ENCODE measurements around the gene TNNT1.

Gene TNNT1

GRCh38 chr19:55136399-55137102, 12.5 kb downstream of the TNNT1 start:
- H3K4me1 ChIP-seq (ENCODE audit: control insufficient read depth, insufficient read depth, low read length, unreplicated experiment), result no peaks in the 10 kb centered on the region
- H2AFZ ChIP-seq (ENCODE audit: low read length, unreplicated experiment), result no peak overlapping the region
- H3K27ac ChIP-seq (ENCODE audit: low read depth, low read length), result no peak overlapping the region
- no peaks in the 10 kb centered on the region for H3K79me2 ChIP-seq (ENCODE audit: control insufficient read depth, insufficient read depth, low read length, unreplicated experiment)
- H3K27me3 ChIP-seq (ENCODE audit: insufficient read depth, low read length), result no peaks in the 10 kb centered on the region
- H3K4me3 ChIP-seq (ENCODE audit: low read depth, low read length), result no peak overlapping the region
- no peaks in the 10 kb centered on the region for H3K36me3 ChIP-seq (ENCODE audit: insufficient read depth, low read length)

- Histone ChIP-seq H3K27ac (ENCODE audit: low read depth, low read length) (no peak overlapping the region), H3K27me3 (ENCODE audit: insufficient read depth, low read length) (no peaks in the 10 kb centered on the region), H3K4me1 (ENCODE audit: control insufficient read depth, insufficient read depth, low read length, unreplicated experiment) (no peaks in the 10 kb centered on the region), H3K4me3 (ENCODE audit: low read depth, low read length) (no peak overlapping the region), H3K36me3 (ENCODE audit: insufficient read depth, low read length) (no peaks in the 10 kb centered on the region), H2AFZ (ENCODE audit: low read length, unreplicated experiment) (no peak overlapping the region), H3K79me2 (ENCODE audit: control insufficient read depth, insufficient read depth, low read length, unreplicated experiment) (no peaks in the 10 kb centered on the region)
These were observed 14.3 kb downstream of the TNNT1 start for GRCh38 chr19:55134736-55135135.

- H3K4me3 ChIP-seq (ENCODE audit: low read depth, low read length), result no peak overlapping the region
- no peaks in the 10 kb centered on the region for H3K79me2 ChIP-seq (ENCODE audit: control insufficient read depth, insufficient read depth, low read length, unreplicated experiment)
- no peaks in the 10 kb centered on the region for H3K36me3 ChIP-seq (ENCODE audit: insufficient read depth, low read length)
- H3K4me1 ChIP-seq (ENCODE audit: control insufficient read depth, insufficient read depth, low read length, unreplicated experiment), result no peaks in the 10 kb centered on the region
- no peaks in the 10 kb centered on the region for H3K27me3 ChIP-seq (ENCODE audit: insufficient read depth, low read length)
- no peak overlapping the region for H2AFZ ChIP-seq (ENCODE audit: low read length, unreplicated experiment)
- no peak overlapping the region for H3K27ac ChIP-seq (ENCODE audit: low read depth, low read length)
These were observed 15.2 kb downstream of the TNNT1 start for GRCh38 chr19:55133639-55134444.

GRCh38 chr19:55132453-55133129, 16.4 kb downstream of the TNNT1 start:
- Histone ChIP-seq H2AFZ (ENCODE audit: low read length, unreplicated experiment) (no peak overlapping the region), H3K4me1 (ENCODE audit: control insufficient read depth, insufficient read depth, low read length, unreplicated experiment) (no peaks in the 10 kb centered on the region), H3K27ac (ENCODE audit: low read depth, low read length) (no peak overlapping the region), H3K36me3 (ENCODE audit: insufficient read depth, low read length) (no peaks in the 10 kb centered on the region), H3K4me3 (ENCODE audit: low read depth, low read length) (no peak overlapping the region), H3K79me2 (ENCODE audit: control insufficient read depth, insufficient read depth, low read length, unreplicated experiment) (no peaks in the 10 kb centered on the region), H3K27me3 (ENCODE audit: insufficient read depth, low read length) (no peaks in the 10 kb centered on the region)

DNA sequence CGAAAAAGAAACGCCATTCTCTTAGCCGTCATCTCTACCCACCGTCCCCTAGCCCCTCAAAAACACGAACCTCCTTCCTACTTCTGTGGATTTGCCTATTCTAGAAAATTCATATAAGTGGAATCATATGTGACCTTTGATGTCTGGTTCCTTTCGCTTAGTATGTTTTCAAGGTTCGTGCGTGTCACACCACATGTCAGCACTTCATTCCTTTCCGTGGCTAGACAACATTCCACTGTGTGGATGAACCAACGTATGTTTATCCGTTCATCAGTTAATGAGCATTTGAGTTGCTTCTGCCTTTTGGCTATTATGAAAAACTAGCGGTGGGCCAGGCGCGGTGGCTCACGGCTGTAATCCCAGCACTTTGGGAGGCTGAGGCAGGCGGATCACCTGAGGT, 17.6 kb downstream of the TNNT1 start:
- H2AFZ ChIP-seq (ENCODE audit: low read length, unreplicated experiment), result no peak overlapping the region
- no peak overlapping the region for H3K4me3 ChIP-seq (ENCODE audit: low read depth, low read length)
- no peaks in the 10 kb centered on the region for H3K27me3 ChIP-seq (ENCODE audit: insufficient read depth, low read length)
- no peak overlapping the region for H3K27ac ChIP-seq (ENCODE audit: low read depth, low read length)
- no peaks in the 10 kb centered on the region for H3K36me3 ChIP-seq (ENCODE audit: insufficient read depth, low read length)
- H3K79me2 ChIP-seq (ENCODE audit: control insufficient read depth, insufficient read depth, low read length, unreplicated experiment), result no peaks in the 10 kb centered on the region
- H3K4me1 ChIP-seq (ENCODE audit: control insufficient read depth, insufficient read depth, low read length, unreplicated experiment), result no peaks in the 10 kb centered on the region

- peaks cover 32% of the 10 kb centered on the region for H3K79me2 ChIP-seq (ENCODE audit: control insufficient read depth, insufficient read depth, low read length, unreplicated experiment)
- H3K4me3 ChIP-seq (ENCODE audit: low read depth, low read length), result no peak overlapping the region
- no peaks in the 10 kb centered on the region for H3K27me3 ChIP-seq (ENCODE audit: insufficient read depth, low read length)
- no peak overlapping the region for H3K27ac ChIP-seq (ENCODE audit: low read depth, low read length)
- no peaks in the 10 kb centered on the region for H3K36me3 ChIP-seq (ENCODE audit: insufficient read depth, low read length)
- no peak overlapping the region for H2AFZ ChIP-seq (ENCODE audit: low read length, unreplicated experiment)
- peaks cover 15% of the 10 kb centered on the region for H3K4me1 ChIP-seq (ENCODE audit: control insufficient read depth, insufficient read depth, low read length, unreplicated experiment)
These were observed 30.0 kb downstream of the TNNT1 start for GRCh38 chr19:55119053-55119452.

GRCh38 chr19:55118401-55118991, 30.5 kb downstream of the TNNT1 start:
- Histone ChIP-seq H3K36me3 (ENCODE audit: insufficient read depth, low read length) (no peaks in the 10 kb centered on the region), H2AFZ (ENCODE audit: low read length, unreplicated experiment) (peak overlapping the region; percentile 79), H3K4me1 (ENCODE audit: control insufficient read depth, insufficient read depth, low read length, unreplicated experiment) (peaks cover 16% of the 10 kb centered on the region), H3K27ac (ENCODE audit: low read depth, low read length) (peak overlapping the region; percentile 39; the same call in 1 of the 2 replicates), H3K79me2 (ENCODE audit: control insufficient read depth, insufficient read depth, low read length, unreplicated experiment) (peaks cover 38% of the 10 kb centered on the region), H3K27me3 (ENCODE audit: insufficient read depth, low read length) (no peaks in the 10 kb centered on the region), H3K4me3 (ENCODE audit: low read depth, low read length) (peak overlapping the region; percentile 77)

DNA sequence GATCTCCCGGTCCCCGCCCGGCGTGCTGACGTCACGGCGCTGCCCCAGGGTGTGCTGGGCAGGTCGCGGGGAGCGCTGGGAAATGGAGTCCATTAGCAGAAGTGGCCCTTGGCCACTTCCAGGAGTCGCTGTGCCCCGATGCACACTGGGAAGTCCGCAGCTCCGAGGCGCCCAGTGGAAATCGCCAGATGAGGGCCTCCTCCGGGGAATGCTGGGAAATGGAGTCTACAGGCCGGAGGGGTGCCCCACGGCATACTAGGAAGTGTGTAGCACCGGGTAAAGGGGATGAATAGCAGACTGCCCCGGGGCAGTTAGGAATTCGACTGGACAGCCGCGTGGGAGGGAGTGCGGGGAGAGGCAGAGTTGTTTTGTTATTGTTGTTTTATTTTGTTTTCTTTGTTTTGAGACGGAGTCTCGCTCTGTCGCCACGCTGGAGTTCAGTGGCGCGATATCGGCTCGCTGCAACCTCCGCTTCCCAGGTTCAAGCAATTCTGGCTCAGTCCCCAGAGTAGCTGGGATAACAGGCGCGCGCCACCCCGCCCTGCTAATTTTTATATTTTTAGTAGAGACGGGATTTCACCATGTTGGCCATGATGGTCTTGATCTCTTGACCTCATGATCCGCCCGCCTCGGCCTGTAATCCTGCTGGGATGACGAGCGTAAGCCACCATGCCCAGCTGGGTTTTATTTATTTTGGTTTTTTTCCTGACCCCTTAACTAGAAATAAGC, 31.2 kb downstream of the TNNT1 start:
- peaks cover 44% of the 10 kb centered on the region for H3K79me2 ChIP-seq (ENCODE audit: control insufficient read depth, insufficient read depth, low read length, unreplicated experiment)

GRCh38 chr19:55116859-55117662, 31.9 kb downstream of the TNNT1 start, which contains the start of gene PPP1R12C:
PPP1R12C (minus strand) TSS chr19:55117637; CDS start chr19:55117543, 94 bp downstream.
- Histone ChIP-seq H3K4me1 (ENCODE audit: control insufficient read depth, insufficient read depth, low read length, unreplicated experiment) (peaks cover 16% of the 10 kb centered on the region), H3K4me3 (ENCODE audit: low read depth, low read length) (peak within 1 kb of the TSS; percentile 84), H3K27ac (ENCODE audit: low read depth, low read length) (peak within 1 kb of the TSS; percentile 43; the same call in 1 of the 2 replicates), H2AFZ (ENCODE audit: low read length, unreplicated experiment) (peak within 1 kb of the TSS; percentile 79), H3K27me3 (ENCODE audit: insufficient read depth, low read length) (no peaks in the 10 kb centered on the region), H3K79me2 (ENCODE audit: control insufficient read depth, insufficient read depth, low read length, unreplicated experiment) (peaks cover 52% of the 10 kb centered on the region), H3K36me3 (ENCODE audit: insufficient read depth, low read length) (no peaks in the 10 kb centered on the region)

More for the DNA sequence above, 31.2 kb downstream of the TNNT1 start:
- H3K36me3 ChIP-seq (ENCODE audit: insufficient read depth, low read length), result no peaks in the 10 kb centered on the region
- H3K27me3 ChIP-seq (ENCODE audit: insufficient read depth, low read length), result no peaks in the 10 kb centered on the region
- H3K4me1 ChIP-seq (ENCODE audit: control insufficient read depth, insufficient read depth, low read length, unreplicated experiment), result peaks cover 16% of the 10 kb centered on the region
- H2AFZ ChIP-seq (ENCODE audit: low read length, unreplicated experiment), result peak overlapping the region; percentile 79
- peak overlapping the region; percentile 77 for H3K4me3 ChIP-seq (ENCODE audit: low read depth, low read length)
- H3K27ac ChIP-seq (ENCODE audit: low read depth, low read length), result peak overlapping the region; percentile 39; the same call in 1 of the 2 replicates

Measured in ACC112 (cell line).